ENCODE results near the gene ZNF654. TPM values are rescaled to one million over a fixed set of nuclear protein-coding genes. Genes with fewer than 3 reads are reported as not detected.
A peak's percentile ranks its signal among the peaks of the same experiment; 100 is the strongest.

The ZNF654 gene
- polyA plus RNA-seq, 1 experiment: 6.7 TPM

GRCh38 chr3:88149509-88150362 lies 90.7 kb downstream of the ZNF654 start, which contains the start of gene C3orf38:
TSS of gene C3orf38 (plus strand) at chr3:88149959. CDS start at chr3:88150053, 94 bp downstream.
- ChIA-PET CTCF (interaction anchor here (0.6 to 1.4 kb wide), 5 partner anchors 11 to 97 kb away, joined by 3 to 5 read pairs (median 3); partner anchors contain the start of gene ZNF654), POLR2A (interaction anchor here (2.5 kb wide), 1 partner anchor 91 kb away, joined by 17 read pairs; the partner anchor contains the start of genes CGGBP1 and ZNF654)

GRCh38 chr3:88150371-88150770 lies 91.3 kb downstream of the ZNF654 start:
- TF ChIP-seq CTCF (IDR thresholded peaks at IDR 0.05; ENCODE audit: low read depth, low read length): no peak
- DNase-seq (ENCODE audit: low read depth, low spot score): no peak
- peak overlapping the region; percentile 85 for H3K27ac ChIP-seq (ENCODE audit: low read depth, low read length)
- ChIA-PET POLR2A (interaction anchor here (2.5 kb wide), 1 partner anchor 92 kb away, joined by 17 read pairs; the partner anchor contains the start of genes CGGBP1 and ZNF654), CTCF (interaction anchor here (0.8 kb wide), 2 partner anchors 12 to 97 kb away, joined by 3 read pairs; no protein-coding TSS in a partner anchor)
- no peaks in the 10 kb centered on the region for H3K27me3 ChIP-seq (ENCODE audit: control insufficient read depth, insufficient read depth, low read length)
- no peaks in the 10 kb centered on the region; the same call in 1 of the 2 replicates for H3K9me3 ChIP-seq (ENCODE audit: control insufficient read depth, insufficient read depth, low read length)
- peak overlapping the region; percentile 100 for H3K4me3 ChIP-seq (ENCODE audit: low read depth, low read length)

More at GRCh38 chr3:88149509-88150362, 90.7 kb downstream of the ZNF654 start, which contains the start of gene C3orf38:
- Histone ChIP-seq H3K27ac (ENCODE audit: low read depth, low read length) (peak within 1 kb of the TSS; percentile 85), H3K4me3 (ENCODE audit: low read depth, low read length) (peak within 1 kb of the TSS; percentile 100), H3K9me3 (ENCODE audit: control insufficient read depth, insufficient read depth, low read length) (no peaks in the 10 kb centered on the region; the same call in 1 of the 2 replicates), H3K27me3 (ENCODE audit: control insufficient read depth, insufficient read depth, low read length) (no peaks in the 10 kb centered on the region)
- DNase-seq (ENCODE audit: low read depth, low spot score): peak; percentile 69
- TF ChIP-seq CTCF (IDR thresholded peaks at IDR 0.05; ENCODE audit: low read depth, low read length): no peak

- TF ChIP-seq CTCF (IDR thresholded peaks at IDR 0.05; ENCODE audit: low read depth, low read length): no peak
- no peak for DNase-seq (ENCODE audit: low read depth, low spot score)
Measured at GRCh38 chr3:88150806-88151205, 91.8 kb downstream of the ZNF654 start.

GRCh38 chr3:88151358-88151757 lies 92.3 kb downstream of the ZNF654 start:
- POLR2A ChIA-PET: no interaction called here
- H3K27ac ChIP-seq (ENCODE audit: low read depth, low read length): no peak overlapping the region

More at GRCh38 chr3:88150806-88151205, 91.8 kb downstream of the ZNF654 start:
- Histone ChIP-seq H3K27ac (ENCODE audit: low read depth, low read length) (no peak overlapping the region), H3K4me3 (ENCODE audit: low read depth, low read length) (peak overlapping the region; percentile 100), H3K9me3 (ENCODE audit: control insufficient read depth, insufficient read depth, low read length) (no peaks in the 10 kb centered on the region; the same call in 1 of the 2 replicates), H3K27me3 (ENCODE audit: control insufficient read depth, insufficient read depth, low read length) (no peaks in the 10 kb centered on the region)
- ChIA-PET POLR2A (interaction anchor here (2.5 kb wide), 1 partner anchor 92 kb away, joined by 17 read pairs; the partner anchor contains the start of genes CGGBP1 and ZNF654), CTCF (interaction anchor here (0.8 kb wide), 1 partner anchor 12 kb away, joined by 3 read pairs; no protein-coding TSS in a partner anchor)

More at GRCh38 chr3:88151358-88151757, 92.3 kb downstream of the ZNF654 start:
- CTCF ChIA-PET: interaction anchor here (1.1 kb wide), 1 partner anchor 38 kb away, joined by 5 read pairs; no protein-coding TSS in a partner anchor
- DNase-seq (ENCODE audit: low read depth, low spot score): no peak
- TF ChIP-seq CTCF (IDR thresholded peaks at IDR 0.05; ENCODE audit: low read depth, low read length): no peak
- H3K4me3 ChIP-seq (ENCODE audit: low read depth, low read length): peak overlapping the region; percentile 100
- no peaks in the 10 kb centered on the region; the same call in 1 of the 2 replicates for H3K9me3 ChIP-seq (ENCODE audit: control insufficient read depth, insufficient read depth, low read length)
- no peaks in the 10 kb centered on the region for H3K27me3 ChIP-seq (ENCODE audit: control insufficient read depth, insufficient read depth, low read length)

All from AG04450 (cell line).